Dedifferentiated amniotic fluid mesenchymal stem cell (primary cell): ENCODE results near the gene PHLPP1.

ENCODE experiments used
- DNase-seq: peaks from one replicate; pipeline ENCODE4 v3.0.0-alpha.2; 2016; ENCODE audit errors: extremely low spot score

The PHLPP1 gene

DNA sequence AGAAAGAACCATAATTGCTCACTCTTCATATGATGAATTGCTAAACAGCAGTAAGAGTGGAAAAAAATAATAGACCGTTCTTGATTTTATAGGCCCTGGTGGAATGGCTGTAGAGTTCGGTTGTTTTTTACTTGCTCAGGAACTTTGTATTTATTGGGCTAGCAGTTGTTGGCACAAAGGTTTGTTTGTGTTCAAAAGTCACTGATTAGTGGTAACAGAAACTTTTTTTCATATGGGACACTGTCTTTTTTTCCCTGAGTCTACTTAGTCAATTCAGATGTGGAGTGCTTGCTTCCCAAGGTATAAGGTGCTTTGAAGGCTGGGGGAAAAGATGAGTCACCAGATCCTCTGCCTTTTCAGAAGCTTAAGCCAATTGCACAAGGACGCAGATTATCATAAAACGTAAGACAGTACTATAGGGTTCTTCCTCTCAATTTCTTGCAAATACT is 25.8 kb downstream of the PHLPP1 start:
- no peak for DNase-seq

DNA sequence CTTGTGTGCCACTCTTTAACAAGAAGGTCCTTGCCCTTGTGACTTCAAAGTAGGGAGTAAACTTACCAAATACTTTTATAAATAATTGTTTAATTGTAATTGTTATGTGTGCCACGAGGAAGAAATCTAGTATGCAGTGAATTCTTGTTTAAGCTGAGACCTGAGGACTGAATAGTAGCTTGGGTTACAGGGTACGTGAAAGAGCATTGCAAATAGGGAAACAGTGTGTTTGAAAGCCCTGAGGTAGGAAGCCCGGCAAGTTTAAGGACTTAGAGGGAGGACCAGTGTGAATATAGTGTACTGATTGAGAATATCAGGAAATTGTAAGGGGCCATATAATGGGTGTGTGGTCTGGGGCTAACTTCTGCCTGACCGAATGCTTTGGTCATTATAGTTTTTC is 26.2 kb downstream of the PHLPP1 start:
- no peak for DNase-seq

DNA sequence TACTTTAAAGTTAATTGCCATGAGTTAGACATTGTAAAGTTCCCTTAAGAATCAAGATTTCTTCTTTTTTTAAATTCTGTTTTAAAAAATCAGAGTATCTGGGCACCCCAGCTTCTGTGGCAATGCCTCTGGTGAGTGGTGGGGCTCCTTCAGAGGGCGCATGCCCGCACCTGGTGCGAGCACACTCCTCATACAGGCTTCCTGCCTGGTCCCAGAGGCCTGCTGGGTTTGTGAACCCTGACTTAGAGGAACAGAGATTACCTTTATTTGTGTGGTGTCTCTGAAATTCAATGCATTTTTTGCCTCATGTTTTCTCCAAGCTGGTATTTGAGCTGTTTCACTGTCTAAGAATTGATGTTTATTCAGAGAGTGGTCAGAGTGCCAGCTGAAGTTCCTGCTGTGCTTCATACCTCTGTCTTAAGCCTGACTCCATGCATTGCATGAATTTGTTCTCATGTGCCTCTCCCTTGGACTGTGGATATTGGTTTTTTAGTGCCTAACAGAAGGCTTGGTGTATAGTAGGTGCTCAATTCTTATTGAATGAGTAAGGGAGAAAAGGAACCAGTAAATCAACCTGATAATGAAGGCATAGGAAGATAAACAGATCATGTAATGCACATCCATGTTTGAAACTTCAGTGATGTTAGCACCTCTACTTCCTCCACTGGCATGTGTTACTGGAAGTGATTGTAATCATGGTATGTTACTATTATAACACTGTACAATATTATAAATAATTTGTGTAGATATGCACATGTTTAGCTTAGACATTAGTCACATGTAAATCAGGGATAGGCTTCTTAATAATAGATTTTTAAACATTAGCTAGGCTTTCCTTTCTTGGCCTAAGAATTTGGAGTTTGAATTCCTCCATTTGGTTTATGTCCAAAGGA is 29.0 kb downstream of the PHLPP1 start:
- DNase-seq, result peak; percentile 16

DNA sequence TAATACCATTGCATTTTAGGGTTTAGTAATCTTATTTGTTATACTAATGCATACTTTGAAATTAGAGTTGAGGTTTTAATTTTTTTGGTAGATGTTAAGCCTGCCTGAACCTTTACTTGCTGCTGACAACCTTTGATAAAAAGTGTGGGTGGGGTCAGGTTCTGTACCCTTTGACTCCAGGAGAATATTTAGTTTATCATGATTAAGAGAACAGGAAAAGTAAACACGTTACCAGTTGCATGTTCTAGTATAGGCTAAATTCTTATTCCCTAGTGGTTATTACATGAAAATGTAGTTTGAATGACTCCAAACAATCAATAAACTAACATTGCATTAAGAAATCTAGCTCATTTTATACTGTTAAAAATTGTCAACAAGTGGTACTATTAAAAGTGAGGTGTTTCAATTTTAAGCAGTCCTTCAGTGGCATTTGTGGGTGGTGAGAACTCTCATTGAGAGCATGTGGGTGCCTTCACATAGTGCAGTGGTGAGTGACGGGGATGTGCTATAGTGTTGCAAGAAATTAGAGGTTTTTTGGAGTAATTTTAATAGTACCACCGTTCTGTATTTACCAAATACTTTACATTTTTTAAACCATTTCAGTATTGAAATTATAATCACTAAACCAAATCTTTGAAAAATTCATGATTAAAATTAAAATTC is 29.9 kb downstream of the PHLPP1 start:
- DNase-seq, result no peak

DNA sequence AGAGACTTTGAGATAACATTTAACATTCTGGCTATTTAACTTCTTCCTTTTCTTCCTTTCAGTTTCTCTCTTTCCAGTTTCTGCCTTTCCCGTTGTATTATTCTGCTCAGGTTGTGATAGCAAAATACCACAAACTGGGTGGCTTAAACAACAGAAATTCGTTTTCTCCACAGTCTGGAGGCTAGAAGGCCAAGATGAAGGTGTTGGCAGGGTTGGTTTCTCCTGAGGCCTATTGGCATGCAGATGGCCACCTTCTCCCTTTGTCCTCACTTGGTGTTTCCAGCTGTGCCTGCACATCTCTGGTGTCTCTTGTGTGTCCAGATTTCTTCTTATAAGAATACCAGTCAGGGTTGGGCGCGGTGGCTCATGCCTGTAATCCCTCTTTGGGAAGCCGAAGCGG is 34.0 kb downstream of the PHLPP1 start:
- DNase-seq, result no peak

DNA sequence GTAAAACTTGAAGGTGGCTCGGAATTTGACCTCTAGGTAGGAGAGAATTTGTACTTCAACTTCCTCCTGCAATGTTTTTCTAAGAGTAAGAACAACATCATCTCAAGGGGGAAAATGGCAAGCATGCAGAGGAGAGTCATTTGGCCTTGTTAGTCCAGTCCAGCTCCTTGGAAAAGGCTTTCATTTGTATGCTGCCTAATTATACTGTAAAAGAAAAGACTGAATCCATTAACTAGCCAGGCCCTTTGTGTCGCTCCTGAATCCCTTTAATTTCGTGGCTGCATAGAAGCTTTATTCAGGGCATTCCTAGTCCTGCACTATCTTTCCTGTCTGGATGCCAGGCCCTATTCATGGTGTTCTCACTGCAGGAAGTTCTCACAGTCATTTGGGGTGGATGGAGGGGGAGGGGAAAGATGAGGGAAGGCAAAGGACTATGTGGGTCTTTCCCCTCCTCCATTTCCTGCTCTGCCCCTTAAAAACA is 36.0 kb downstream of the PHLPP1 start:
- no peak for DNase-seq

DNA sequence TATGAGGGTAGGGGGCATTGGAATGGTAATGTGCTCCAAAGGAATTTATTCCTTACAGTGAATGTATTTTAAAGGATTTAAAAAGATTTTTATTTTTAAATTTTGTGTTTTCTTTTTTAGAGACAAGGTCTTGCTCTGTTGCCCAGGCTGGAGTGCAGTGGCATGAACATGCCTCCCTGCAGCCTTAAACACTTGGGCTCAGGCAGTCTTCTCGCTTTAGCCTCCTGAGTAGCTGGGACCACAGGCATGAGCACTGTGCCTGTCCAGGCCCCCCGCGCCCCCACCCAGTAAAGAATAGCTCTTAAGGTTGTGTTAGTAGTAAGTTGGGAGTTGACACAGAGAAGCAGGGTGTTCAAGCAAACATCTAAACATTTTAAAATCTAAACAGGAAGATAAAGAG is 36.6 kb downstream of the PHLPP1 start:
- no peak for DNase-seq

DNA sequence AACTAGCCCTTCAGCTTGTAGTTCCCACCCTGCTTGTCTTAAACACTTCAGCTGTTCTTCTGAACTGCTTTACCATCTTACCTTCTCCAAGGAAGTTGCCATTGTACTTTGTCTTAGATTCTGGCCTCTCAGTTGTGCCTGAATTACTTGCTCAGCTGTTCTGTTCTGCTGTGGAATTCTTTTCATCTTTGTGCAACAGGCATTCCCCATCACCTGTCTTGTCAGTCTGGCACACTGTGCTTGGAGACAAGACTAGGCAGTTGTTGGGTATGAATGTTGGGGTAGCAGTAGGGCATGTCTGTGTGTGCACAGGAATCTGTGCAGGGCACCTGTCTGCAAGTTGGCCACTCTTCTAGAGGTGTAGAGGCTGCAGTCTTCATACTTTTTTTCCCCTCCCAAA is 38.7 kb downstream of the PHLPP1 start:
- no peak for DNase-seq

DNA sequence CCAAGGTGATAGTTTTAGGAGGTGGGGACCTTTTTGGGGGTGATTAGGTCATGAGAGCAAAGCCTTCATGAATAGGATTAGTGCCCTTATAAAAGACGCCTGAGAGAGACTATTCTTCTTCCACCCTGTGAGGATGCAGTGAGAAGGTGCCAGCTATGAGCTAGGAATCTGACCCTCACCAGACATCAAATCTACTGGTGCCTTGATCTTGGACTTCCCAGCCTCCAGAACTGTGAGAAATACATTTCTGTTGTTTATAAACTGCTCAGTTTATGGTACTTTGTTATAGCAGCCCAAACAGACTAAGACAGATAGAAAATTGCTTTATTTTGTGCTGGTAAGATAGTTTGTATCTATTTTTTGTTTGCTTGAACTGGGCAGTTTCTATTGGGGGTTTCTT is 40.1 kb downstream of the PHLPP1 start:
- no peak for DNase-seq

DNA sequence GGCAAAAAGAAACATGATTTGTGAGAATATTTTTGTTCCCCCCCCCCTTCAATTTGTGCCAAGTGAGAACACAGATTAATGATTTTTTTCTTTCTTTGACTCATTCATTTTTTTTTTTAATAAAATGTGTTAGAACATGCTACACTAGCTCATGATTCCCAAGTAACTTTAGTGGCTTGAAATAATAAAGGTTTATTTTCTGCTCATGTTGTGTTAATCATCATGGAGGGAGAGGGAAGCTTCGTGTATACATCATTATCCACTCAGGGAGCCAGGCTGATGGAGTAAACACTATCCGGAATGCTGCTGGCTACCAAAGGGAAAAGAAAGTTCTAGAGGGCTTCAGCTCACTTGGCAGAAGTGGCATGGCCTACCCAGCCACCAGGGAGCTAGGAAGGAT is 40.6 kb downstream of the PHLPP1 start:
- DNase-seq, result no peak

DNA sequence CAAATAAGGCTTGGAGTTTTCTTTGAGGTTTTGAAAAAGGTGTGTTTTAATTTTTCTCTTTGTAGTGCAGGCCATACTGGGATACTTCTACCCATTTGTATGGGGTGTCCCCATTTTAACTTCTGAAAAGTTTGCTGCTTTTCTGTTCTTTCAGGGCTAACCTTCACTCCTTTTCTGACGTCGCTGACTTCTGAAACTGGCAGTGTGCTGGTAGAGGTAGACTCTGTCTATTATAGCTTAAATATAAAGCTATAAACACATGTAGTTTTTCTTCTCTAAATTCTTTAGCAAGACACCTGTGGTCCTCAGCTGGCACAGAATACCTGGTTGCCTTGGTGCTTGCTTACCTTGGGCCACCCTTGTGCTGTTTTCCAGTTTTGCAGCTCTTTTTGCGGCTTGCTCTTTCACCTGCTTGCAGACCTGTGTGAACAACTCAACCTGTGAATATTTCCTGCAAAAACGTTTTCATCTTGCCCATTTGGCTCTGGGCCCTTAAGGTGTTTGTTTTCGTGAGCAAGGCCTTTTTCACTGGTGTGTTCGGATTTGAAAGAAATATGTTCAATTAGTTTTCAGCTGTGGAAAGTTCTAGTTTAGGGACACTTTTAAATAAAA is 42.2 kb downstream of the PHLPP1 start:
- DNase-seq, result no peak

DNA sequence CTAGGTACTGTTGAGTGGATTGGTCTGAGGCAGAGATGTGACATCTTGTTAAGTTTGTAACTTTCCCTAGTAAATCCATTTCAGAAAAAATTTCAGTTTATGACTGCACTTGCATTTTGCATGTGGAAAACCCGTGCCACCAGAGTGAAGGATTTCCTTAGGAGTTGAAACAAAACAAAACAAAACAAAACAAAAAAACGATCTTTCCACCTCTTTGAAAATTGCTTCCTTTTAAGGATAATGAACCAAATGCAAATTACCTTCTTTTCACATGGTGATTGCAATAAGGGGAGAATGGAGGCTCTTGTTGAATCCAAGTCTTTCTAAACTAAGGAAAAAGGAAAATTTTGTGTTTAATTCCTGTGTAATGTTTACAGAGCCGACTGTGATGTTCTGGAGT is 43.2 kb downstream of the PHLPP1 start:
- no peak for DNase-seq

DNA sequence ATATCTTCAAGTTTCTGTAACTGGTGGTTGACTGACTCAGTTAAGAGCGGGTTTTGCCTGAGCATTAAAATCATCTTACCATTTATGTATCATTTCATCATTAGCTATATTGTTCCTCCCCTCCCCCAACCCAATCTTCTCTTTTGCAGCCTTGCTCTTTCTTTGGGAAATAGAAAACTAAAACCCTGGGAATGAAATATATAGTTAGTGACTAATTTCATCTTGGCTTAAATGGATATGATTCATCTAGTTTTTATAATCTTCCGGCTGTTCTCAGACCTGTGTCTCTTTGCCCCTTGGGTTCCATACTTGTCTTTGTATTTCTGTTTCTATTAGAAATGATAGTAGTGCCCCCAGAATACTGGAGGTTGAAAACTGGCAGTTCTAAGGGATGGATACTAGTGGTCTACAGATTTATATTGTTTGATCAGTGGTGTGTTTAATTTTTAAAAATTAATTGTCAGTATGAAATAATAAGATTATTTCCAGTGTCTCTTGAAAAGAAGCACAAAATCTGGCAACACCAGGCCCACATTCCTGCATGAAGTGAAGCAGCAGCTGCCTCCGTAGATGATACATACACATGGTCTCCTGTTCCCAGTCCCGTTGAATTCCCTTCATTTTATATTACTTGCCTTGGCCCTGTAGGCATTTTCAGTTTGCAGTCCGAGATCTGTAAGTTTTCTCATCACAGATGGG is 44.5 kb downstream of the PHLPP1 start:
- no peak for DNase-seq

DNA sequence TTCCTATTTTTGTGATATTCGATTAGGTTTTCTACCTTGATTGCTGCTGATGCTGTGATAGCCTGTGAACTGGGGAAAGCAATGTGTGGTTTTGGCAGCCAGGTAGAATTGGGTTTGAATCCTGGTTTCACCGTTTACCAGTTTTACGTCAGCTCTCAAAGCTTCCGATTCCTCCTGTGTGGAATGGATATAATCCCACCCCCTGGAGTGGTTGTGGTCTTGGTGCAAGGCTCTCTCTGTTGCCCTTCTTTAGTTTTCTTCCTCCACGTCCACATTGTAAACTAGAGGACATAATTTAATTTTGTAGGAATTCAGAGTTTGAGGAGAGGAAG is 45.0 kb downstream of the PHLPP1 start:
- DNase-seq, result no peak

DNA sequence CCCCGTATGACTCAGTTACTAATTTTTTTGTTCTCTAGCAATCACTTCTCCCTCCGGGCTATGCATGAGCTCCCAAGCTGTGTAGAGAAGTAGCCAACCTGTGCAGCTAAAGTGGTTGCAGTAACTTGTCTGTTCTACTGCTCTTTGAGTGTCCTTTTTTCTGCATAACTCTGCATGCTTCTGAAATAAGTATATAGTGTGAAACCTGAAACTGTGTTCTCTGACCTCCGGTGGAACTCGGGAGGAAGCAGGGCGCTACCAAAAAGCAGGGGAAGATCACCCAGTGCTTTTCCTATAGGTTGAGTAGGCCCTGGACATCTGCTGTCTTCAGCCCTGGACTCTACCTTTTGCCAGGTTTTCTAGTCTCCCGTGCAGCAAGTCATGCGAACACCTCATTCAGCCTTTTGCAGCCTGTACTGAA is 47.8 kb downstream of the PHLPP1 start:
- no peak for DNase-seq

DNA sequence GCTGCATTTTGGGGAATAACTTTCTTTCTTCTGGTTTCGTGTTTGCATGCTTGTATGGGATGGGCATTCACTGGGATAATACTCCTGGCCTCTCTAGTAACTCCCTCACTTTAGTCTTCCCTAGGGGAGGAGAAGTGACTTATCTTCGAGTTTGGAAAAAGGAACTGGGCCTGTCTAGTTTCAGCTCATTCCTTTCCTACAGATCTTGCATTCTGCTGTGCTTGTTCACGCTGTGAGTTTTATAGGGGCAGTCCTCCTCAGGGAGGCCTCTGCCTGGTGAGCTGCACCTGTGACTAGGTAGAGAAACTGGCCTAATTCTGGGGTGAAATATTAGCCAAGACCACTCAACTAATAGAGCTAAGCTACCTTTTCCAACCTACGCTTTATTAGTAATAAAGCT is 50.9 kb downstream of the PHLPP1 start:
- DNase-seq, result no peak

DNA sequence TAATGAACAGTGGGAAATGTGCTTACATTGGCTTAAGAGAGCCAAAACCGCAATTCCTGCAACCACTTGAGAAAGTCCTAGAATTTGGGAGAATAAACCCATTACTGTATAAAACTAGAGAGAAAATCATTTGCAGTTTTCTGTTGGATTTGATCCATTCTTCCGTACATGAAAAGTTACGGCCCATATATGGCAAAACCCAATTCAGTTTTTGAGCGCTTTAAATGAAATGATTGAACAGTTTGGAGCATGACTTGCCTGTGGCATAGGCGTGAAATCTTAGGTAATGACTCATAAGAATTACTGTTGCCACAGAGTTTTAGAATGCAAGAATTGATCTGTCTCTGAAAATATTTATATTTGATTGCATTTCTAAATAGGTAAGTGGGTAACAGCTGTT is 52.0 kb downstream of the PHLPP1 start:
- DNase-seq, result no peak

DNA sequence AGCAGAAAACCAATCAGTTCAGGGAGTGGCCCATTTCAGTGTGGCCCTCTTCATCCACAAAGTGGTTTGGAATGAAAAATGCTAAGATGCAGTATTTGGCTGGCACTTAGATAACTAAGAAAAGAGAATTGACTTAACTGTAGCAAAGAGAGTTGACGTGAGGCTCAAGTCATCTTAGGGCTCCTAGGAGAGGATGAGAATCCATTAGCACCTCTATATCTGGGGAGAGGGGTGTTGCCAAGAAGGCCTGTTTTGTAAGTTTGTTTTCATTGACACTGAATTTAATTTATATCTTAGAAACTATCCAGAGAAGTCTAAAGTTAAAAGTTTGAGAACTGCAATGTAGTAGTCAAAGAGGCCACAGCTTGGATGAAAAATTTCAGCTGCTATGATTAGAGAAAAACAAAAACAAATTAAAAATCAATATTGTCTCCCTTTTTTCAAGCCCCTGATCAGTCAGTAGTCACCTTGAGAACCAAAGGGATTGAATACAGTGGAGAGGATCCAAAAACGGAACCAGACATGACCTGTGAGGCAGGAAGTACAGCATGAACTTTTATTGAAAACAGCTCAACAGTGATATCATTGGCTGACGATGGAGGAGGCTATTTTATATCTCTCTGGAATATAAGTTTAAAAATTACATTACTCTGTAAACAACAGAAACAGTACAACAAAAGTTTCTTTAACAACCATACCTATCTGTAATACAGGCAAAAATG is 52.7 kb downstream of the PHLPP1 start:
- no peak for DNase-seq

DNA sequence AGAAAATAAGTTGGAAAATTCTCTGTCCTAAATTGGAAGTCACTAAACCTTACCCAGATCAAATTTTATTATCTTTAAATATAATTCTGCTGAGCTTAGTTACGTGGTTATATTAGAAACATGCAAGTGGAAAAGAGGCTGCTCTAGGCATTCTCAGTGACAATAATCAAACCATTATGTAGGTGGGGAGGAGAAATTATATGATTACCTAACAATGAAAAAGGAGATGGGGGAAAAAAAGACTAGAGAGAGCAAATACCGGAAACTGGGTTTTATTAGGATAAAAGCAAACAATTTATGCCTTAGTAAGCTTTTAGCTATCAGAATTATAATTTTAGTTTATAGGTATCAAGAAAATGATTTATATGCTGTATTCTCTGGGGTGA is 53.2 kb downstream of the PHLPP1 start:
- no peak for DNase-seq

DNA sequence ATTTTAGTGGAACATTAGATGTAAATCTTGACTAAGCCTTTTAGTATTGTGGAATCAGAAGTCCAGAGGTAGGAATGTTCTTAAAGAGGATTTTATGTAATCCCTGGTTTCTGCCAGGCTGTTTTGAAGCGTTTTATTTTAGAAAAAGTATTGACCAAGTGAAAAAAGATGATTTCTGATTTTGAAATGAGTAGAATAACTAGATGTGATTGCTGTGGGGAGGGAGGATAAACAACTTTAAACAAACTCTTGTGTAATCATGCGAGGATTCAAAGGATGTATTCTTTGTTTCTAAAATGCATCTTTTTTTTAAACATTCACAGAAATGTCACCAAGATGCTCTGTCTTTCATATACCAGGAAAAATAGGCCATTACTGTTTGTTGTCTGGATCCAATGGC is 53.9 kb downstream of the PHLPP1 start:
- DNase-seq, result no peak

DNA sequence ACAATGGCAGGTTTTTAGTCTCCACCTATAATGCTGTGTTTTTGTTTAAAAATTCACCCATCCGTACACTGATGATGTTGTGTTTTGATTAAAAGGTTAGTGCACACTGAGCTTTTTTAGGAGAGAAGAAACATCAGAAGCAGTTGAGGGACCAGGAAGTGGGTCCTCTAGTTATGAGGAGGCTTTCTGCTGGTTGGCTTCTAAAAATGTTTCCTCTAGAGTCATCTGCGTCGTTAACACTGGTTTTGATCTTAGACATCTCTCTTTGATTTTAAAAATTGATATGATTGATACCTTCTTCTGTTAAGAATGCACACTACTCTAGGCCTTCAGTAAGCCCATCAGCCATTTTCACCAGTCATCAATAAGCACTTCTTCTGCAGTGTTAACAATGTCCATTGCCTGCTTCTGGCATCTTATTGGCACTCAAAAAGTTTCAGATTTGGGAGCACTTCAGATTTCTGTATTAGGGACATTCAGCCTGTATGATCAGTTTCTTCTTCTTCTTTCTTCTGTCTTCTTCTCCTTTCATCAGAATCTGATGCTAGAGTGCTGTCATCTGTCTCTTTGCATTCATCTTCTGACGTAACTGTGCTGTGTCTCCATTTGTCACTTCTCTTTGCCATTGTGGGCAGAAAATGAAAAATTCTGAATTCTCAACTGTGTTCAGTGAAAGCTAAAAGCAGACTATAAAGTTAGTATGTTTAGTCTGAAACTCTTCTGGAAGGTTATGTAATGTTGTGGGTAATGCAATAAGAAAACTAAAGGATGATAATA is 56.3 kb downstream of the PHLPP1 start:
- no peak for DNase-seq
